ENCODE results near the gene PAFAH1B2.

PAFAH1B2 gene

GRCh38 chr11:117221775-117222517 is 77.9 kb downstream of the PAFAH1B2 start:
- peak; percentile 30 for DNase-seq (ENCODE audit: low spot score)

- no peak for DNase-seq (ENCODE audit: low spot score)
These were observed 79.1 kb downstream of the PAFAH1B2 start for GRCh38 chr11:117222991-117223740.

- no peak for DNase-seq (ENCODE audit: low spot score)
These were observed 79.9 kb downstream of the PAFAH1B2 start for GRCh38 chr11:117223741-117224689.

- DNase-seq (ENCODE audit: low spot score) = no peak
These were observed 81.6 kb downstream of the PAFAH1B2 start for GRCh38 chr11:117225553-117226170.

All from SW480 (cell line).